ENCODE data around the gene HSPA8.

- no peak for TF ChIP-seq CTCF (IDR thresholded peaks at IDR 0.05; ENCODE audit: insufficient read depth, low read length)
- TF ChIP-seq POLR2AphosphoS5 (IDR thresholded peaks at IDR 0.05; ENCODE audit: low read depth) = no peak
- no peak for TF ChIP-seq SPI1 (IDR thresholded peaks at IDR 0.05; ENCODE audit: borderline replicate concordance, low read depth)
These were observed 18.1 kb upstream of the HSPA8 start for GRCh38 chr11:123080015-123080414.
